HepG2 (cell line): ENCODE data around the gene WDCP. TPM values are rescaled to one million over a fixed set of nuclear protein-coding genes. Genes with fewer than 3 reads are reported as not detected.
A peak's percentile ranks its signal among the peaks of the same experiment; 100 is the strongest.

Source experiments
- AKAP8 ChIP-seq: sonication (generic); formaldehyde crosslinking; IDR thresholded peaks from 2 replicates; pipeline ENCODE4 v1.5.1; 2020; ENCODE audit warnings: mild to moderate bottlenecking, missing genetic modification reagents
- DZIP1 ChIP-seq: sonication (generic); formaldehyde crosslinking; IDR thresholded peaks from 2 replicates; pipeline ENCODE4 v1.5.0; 2020; ENCODE audit warnings: mild to moderate bottlenecking, missing genetic modification reagents
- PATZ1 ChIP-seq: sonication (generic); formaldehyde crosslinking; IDR thresholded peaks from 2 replicates; pipeline ENCODE4 v1.4.0; 2020; ENCODE audit warnings: missing genetic modification reagents
- PRDM15 ChIP-seq: sonication (generic); formaldehyde crosslinking; IDR thresholded peaks from 2 replicates; pipeline ENCODE4 v1.4.0; 2020; ENCODE audit warnings: missing genetic modification reagents
- SMAD3 ChIP-seq: sonication (generic); formaldehyde crosslinking; IDR thresholded peaks from 2 replicates; pipeline ENCODE4 v1.4.0; 2020; ENCODE audit warnings: missing genetic modification reagents
- TEAD3 ChIP-seq: optimal IDR thresholded peaks from 2 replicates; pipeline ENCODE3; 2016; ENCODE audit warnings: borderline replicate concordance
- ZHX1 ChIP-seq: sonication (generic); formaldehyde crosslinking; IDR thresholded peaks from 2 replicates; pipeline ENCODE4 v1.8.1; 2022; ENCODE audit warnings: low read depth, mild to moderate bottlenecking, missing genetic modification reagents
- ZNF33B ChIP-seq: sonication (generic); formaldehyde crosslinking; IDR thresholded peaks from 2 replicates; pipeline ENCODE4 v1.5.1; 2020; ENCODE audit warnings: mild to moderate bottlenecking, missing genetic modification reagents
- ZNF513 ChIP-seq: sonication (generic); formaldehyde crosslinking; conservative IDR thresholded peaks from 2 replicates; pipeline ENCODE4 v1.5.0; 2020; ENCODE audit warnings: missing genetic modification reagents
- ZNF570 ChIP-seq: sonication (generic); formaldehyde crosslinking; IDR thresholded peaks from 2 replicates; pipeline ENCODE4 v1.4.0; 2020; ENCODE audit warnings: mild to moderate bottlenecking, missing genetic modification reagents, borderline replicate concordance
- ZNF720 ChIP-seq: sonication (generic); formaldehyde crosslinking; IDR thresholded peaks from 2 replicates; pipeline ENCODE4 v1.4.0; 2020; ENCODE audit warnings: missing genetic modification reagents
- ZNF780A ChIP-seq: sonication (generic); formaldehyde crosslinking; IDR thresholded peaks from 2 replicates; pipeline ENCODE4 v1.8.0; 2022; ENCODE audit warnings: mild to moderate bottlenecking, missing genetic modification reagents, moderate library complexity
- polyA plus RNA-seq, 8 experiments: library from polyadenylated mRNA; depleted of rRNA in 3 of 8; stranded (reverse) in 7 of 8; unstranded in 1 of 8; fragments of >200 nt; fragmentation: Illumina TruSeq in 4 of 8; extraction: Trizol in 4 of 8; gene quantifications; 2 replicates each; pipeline versions ENCODE4 v1.2.1 to v1.2.3, GENCODE V29; 2011 to 2016; ENCODE audit warnings: low read depth in 4 of 8, missing spikeins in 1 of 8, mixed read lengths in 1 of 8; ENCODE audit not compliant: insufficient read depth in 1 of 8
- total RNA-seq, 5 experiments: library from RNA; depleted of rRNA; stranded (reverse); fragments of >200 nt; fragmentation: Illumina TruSeq; extraction: Trizol; gene quantifications; 2 replicates each; pipeline ENCODE4 v1.2.3, GENCODE V29; 2016; ENCODE audit warnings: low read depth in 1 of 5

Gene WDCP
- total and polyA plus RNA-seq, 2 of the 13 experiments (the other 11 are each of a cell fraction or from before 2014, with no cell fraction given), result 17.4 to 22.6 TPM

- TF ChIP-seq PATZ1, result 0 out of 2 replicates have a peak, but pooled peaks have one; percentile 35
- TF ChIP-seq AKAP8 (CRISPR knock-in tag), result no peak
- TF ChIP-seq ZNF33B, result no peak
- TF ChIP-seq ZNF570 (CRISPR knock-in tag), result no peak
- TF ChIP-seq ZNF720 (CRISPR knock-in tag), result no peak
- no peak for TF ChIP-seq TEAD3
- 0 out of 2 replicates have a peak, but pooled peaks have one; percentile 24 for TF ChIP-seq PRDM15 (CRISPR knock-in tag)
- TF ChIP-seq SMAD3 (CRISPR knock-in tag), result no peak
- no peak for TF ChIP-seq ZNF513 (CRISPR knock-in tag)
- TF ChIP-seq ZHX1 (CRISPR knock-in tag), result 0 out of 2 replicates have a peak, but pooled peaks have one; percentile 63
- TF ChIP-seq DZIP1, result no peak
- no peak for TF ChIP-seq ZNF780A (CRISPR knock-in tag)
These were observed 3.1 kb upstream of the WDCP start (continued) for GRCh38 chr2:24050041-24050979.
